ENCODE results near the gene PSMD14.
"Not testable (repeated sequence)": the region's sequence is repeated elsewhere in the genome, so short reads cannot be mapped to it uniquely, and the experiment has no call there.

Gene PSMD14

DNA sequence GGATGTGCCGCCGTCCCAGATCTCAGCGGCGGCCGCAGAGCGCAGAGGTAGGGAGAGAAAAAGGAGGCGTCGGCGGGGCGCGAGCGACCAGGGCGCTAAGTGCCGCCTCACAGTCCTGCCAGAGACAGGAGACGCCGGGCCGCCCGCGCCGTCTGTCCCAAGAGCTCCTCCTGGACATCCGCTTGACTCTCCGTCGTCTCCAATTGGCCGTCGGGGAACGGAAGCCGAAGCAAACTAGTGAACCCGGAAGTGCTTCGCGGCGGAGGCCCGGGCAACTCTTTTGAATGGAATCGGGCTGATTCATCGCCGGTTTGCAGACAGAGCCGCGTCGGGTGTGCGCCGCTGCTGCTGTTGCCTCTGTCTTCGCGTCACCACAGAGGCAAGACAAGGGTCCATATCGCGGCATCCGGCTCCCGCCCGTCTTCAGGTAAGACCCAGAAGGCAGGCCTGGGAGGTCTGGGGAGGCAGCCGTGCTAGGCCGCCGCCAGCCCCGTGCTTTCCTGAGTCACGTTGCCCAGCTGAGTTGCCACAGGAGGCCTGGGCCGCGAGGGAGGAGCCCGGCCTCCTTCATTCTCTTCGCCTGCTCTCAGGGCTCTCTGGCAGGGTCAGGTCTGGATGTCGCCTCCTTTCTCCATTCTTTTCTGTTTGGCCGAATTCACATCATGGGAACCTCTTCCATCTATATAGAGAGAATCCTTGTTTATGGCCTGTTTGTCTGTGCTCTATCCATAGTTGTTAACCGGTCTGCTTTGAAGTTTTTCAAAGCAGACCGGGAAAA is at the start of gene PSMD14:
Gene PSMD14 (plus strand): TSS at position 248 of the 778 bp plus-strand sequence. CDS start 10,401 bp downstream, outside the sequence.
- peak; percentile 89 for DNase-seq

DNA sequence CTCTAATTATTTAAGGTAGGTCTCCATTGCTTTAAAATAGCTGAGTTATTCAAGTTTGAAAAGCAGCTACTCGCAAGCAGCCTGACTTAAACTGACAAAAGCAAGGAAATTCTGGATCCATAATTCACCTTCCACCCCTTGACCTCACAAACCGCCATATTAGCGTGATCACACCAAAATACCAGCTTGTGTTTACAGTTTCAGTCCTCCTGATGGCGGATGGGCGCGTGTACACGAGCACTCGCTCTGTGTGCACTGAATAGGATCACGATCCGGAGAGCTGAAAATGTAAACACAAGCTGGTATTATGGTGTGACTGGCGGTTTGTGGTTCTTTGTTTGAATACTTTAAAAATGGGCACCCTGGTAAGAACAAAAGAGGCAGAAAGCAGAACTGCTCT is 42.4 kb upstream of the PSMD14 start:
- DNase-seq, result no peak

DNA sequence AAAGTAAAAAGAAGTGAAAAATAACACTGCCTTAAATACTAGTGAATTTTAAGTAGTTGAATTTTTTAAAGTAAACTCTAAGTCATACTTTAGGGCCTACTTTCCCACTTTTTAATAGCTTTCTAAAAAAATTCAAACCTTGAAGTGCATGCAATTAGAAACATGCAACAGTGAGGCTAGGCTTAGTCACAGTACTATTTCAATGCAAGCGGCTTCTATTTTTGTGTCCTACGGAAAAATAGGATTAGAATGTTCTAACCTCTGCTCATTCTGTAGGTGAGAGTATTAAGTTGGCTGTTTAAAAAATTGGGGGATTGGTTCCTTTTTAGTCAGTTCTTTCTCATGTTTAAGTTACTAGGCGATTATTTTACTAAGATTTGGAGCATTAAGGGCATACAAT is 39.1 kb upstream of the PSMD14 start:
- DNase-seq, result no peak

DNA sequence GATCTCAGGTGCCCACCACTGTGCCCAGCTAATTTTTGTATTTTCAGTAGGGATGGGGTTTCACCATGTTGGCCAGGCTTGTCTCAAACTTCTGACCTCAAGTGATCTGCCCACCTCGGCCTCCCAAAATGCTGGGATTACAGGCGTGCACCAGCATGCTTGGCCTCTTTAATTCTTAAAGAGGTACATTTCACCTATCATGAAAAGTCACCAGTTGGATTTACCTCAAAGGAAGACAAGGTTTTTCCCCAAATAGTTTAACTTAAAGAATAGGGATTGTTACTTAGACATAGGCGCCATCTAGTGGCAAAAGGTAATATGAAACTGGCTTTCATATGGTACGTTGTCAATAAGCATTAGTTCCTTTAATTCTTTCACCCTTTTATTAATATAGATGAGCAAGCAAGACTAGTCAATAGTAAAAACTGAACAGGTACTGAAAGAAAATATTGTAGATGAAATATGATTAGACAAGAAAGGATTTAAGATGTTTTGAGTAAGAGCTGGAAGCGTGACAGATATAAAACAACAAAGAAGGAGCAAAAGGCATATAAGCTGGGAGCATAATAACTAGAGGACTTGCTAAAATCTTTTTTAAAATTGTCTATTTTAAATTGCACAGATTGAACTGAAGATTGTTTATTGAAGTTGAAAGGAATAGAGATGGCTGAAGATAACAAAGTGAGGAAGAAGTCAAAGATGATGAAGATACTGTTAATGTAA is 35.0 kb upstream of the PSMD14 start:
- DNase-seq, result peak; percentile 24

DNA sequence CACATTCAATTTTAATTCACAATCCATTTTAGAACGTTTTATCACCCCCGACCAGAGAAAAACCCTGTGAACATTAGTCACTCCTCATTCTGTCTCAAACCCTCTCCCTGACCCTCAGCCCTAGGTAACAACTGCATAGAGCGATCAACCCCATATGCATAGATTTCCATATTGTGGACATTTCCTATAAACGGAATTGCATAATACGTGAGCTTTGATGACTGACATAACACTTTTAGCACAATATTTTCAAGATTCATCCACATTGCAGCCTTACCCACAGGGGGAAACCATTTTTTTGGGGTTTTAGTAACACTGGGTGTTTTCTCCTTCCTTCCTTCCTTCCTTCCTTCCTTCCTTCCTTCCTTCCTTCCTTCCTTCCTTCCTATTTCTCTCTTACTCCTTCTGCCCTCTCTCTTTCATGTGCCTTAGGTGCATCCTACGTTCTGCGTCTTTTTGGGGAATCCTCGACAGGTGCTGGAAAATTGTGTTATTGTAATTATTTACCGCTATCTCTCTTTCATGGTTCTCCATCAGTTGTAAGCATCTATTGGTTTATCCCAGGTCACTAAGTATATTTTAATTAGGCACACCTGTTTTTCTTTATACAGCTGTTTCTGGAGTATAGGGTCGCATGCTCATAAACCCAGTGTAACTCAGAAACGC is 29.5 kb upstream of the PSMD14 start:
- not testable (repeated sequence) for DNase-seq

DNA sequence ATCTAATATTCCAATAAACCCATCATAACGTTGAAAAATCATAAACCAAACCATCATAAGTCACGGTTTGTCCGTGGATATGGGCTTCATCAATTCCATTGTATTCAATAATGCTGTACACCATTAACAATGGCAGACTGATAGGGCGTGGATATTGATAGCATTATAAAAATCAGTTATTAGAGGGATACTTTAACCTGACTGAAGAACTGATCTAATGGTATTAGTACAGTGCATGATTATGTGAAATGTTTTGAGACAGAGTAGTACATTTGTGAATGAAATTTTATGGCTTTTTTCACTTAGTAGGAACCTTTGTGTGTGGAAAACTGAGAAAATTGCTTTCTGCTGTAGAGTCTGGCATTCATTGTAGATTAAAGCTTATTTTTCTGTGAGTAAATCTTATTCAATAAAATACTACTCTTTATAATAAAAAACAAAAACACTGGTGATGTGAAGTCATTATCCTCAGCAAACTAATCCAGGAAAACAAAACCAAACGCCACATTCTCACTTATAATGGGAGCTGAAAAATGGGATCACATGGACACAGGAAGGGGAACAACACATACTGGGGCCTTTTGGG is 28.9 kb upstream of the PSMD14 start:
- not testable (repeated sequence) for DNase-seq

DNA sequence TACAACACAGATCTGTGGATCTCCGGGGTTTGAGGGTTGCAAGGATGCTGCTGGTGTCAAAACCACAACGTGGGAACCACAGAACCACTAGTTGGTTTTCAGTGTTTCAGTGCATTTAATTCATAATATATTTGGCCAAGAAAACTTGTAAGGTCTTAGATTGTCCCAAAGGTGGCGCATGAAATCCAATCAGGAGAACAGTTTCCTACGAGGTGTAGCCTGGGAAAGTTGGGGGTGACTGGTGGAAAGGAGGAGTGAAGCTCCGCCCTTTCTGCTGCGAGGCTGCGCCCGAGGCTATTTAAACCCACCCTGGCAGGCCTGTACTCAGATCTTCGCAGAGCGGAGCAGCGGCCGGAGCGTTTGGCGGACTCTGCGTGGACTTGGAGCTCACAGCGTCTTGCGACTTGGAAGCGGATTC is 27.3 kb upstream of the PSMD14 start:
- DNase-seq, result not testable (repeated sequence)

DNA sequence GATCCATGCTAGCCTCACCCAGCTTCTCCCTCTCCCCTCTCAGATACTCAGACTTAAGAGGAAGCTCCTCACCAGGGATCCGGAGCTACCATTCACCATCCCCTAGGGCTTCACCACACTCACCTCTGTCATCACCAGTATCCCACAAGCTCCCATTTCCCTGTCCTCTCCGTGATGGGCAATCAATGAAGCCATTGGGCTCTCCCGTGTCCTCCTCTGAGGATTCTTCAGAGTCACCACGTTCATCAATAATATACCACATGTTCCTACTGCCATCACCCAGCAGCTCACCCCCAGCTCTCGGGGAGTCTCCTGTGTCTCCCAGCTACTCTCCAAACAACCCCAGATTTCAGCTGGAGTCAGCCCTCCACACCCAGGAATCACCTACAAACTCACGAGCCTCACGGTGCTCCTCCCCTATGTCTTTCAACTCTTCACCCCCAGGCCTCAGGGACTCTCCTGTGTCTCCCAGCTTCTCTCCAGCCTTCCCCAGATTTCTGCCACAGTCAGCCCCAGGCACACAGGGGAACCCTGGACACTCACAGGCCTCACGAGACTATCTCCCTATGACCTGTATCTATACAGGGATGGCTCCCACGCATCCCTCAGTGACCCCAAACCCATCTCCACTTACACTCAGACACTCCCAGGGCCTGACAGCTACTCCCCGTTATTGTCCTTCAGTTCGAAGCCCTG is 26.5 kb upstream of the PSMD14 start:
- not testable (repeated sequence) for DNase-seq

DNA sequence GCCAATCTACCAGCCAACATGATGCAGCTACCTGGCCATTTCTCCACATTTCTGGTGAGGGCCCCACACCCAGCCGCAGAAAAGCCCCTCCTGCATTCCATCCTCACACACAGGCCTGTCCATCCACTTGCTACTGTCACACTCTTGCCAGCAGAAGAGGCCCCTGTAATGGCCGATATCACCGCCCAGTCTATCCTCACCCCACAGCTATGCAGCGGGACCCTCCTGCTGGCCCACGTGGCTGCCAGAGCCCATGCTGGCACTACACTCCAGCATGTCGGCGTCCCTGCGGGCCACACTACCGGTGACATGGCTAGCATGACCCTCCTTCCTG is 25.9 kb upstream of the PSMD14 start:
- not testable (repeated sequence) for DNase-seq

DNA sequence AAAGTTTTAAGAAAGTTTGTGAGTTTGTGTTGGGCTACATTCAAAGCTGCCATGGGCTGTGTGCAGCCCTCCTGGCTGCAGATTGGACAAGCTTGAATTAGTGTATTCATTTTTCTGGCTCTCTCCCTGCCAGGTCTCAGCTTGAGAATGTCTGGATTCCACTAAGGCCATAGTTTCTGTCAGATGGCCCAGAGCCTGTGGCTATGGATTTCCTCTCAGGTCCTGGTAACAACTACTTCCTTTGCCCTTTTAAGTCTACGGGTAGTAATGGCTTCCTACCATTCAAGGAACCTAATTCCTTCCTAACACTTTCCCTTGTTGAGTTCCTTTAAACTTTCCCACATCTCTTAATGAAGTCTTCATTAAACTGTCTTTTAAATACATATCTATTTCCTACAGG is 24.3 kb upstream of the PSMD14 start:
- no peak for DNase-seq

DNA sequence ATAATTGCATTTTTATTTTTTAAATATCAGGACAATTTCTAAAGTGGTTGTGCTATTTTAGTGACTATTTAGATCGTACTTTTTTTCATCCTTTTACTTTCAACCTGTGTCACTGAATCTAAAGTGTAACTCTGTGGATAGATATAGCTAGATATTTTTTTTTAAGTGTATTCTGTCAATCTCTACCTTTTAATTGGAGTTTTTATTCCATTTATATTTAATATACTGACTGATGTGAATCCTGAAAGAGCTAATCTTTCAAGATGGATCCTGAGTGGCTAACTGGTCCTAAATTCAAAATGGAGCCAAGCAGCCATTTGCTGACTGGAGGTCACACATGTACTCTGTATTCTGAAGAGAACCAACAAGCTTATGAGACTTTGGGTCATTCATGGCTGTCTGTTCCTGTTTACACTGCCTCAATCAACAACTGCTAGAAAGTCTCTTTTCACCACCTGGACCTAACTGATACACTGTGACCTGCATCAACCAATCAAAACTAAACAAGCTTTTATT is 4.6 kb upstream of the PSMD14 start:
- DNase-seq, result no peak

DNA sequence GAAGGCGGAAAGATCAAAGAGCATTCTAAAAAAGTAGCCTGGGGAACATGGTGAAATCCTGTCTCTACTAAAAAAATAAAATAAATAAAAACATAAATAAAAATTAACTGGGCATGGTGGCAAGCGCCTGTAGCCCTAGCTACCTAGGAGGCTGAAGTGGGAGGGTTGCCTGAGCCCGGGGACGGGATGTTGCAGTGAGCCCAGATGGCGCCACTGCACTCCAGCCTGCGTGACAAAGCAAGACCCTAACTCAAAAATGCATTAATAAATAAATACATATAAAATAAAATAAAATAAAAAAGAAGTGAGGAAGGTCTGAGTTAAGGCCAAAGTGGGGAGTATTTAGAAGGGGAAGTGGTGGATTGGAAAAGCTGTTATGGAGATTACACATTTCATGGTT is 1.3 kb upstream of the PSMD14 start:
- no peak for DNase-seq

DNA sequence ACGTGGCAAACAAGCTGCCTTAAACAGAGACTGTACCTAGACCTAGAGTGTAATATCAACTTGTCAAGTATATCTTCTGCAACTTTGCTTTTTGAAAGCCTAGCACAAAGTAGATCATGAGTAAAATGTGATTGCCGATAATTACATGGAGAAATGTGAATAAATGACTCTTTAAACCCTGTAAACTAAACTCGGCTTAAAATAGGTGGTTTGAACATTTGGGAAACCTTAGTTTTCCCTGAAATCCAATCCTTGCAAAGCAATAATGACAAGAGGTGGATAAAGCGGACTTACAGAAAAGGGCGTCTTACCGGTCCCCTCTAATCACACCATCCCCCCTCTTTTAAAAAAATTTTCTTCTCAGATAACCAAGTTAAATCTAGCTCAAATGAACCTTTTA is 549 bp upstream of the PSMD14 start:
- no peak for DNase-seq

DNA sequence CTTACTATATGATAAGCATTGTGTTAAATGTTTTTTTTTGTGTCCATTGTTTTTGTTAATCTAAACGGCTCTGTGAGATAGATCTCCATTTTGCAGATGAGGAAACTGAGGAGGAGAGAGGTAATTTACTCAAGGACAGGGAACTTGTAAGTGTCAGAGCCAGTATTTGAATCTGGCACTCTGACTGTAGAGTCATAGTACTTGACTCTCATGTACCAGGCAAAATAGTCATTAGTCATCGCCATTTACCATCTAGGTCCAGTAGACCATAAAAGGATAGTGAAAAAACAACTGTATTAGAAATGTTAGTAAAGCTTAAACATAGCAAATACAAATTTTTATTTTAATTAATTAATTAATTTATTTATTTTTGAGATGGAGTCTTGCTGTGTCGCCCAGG is 4.8 kb downstream of the PSMD14 start:
- peak; percentile 5 for DNase-seq

DNA sequence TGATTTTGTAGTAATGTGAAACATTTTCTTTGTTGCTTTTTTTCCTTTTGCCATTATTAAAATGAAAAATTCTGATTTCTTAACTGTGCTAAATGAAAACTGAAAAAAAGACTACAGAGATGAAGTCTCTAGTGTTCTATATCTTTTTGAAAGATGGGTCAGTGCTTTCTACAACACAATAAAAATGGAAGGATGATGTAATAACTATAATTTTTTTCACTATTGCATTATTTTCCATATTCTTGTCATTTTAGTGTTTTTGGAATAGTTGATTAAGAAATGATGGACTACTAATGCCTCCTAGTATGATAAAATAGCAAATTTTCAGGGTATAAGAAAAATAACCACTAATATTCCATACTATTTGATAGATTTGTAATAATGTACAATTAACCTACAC is 7.2 kb downstream of the PSMD14 start:
- no peak for DNase-seq

DNA sequence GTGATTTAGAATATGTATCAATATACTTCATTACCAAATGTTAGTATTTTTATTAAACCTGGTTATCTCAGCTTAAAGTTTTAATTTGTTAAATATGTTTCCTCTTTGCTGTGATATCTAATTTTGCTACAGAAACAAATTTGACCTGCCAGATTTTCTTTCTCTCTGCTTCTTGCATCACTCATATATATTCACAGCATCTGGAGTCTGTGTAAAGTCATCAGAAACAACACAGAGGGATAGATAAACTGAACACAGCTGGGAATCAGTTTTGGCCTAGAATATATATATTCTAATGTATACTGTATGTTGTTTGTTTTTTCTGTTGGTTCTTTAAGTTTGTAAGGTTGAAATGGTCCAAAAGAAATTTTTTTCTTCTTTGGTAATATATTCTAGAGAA is 8.5 kb downstream of the PSMD14 start:
- DNase-seq, result no peak

DNA sequence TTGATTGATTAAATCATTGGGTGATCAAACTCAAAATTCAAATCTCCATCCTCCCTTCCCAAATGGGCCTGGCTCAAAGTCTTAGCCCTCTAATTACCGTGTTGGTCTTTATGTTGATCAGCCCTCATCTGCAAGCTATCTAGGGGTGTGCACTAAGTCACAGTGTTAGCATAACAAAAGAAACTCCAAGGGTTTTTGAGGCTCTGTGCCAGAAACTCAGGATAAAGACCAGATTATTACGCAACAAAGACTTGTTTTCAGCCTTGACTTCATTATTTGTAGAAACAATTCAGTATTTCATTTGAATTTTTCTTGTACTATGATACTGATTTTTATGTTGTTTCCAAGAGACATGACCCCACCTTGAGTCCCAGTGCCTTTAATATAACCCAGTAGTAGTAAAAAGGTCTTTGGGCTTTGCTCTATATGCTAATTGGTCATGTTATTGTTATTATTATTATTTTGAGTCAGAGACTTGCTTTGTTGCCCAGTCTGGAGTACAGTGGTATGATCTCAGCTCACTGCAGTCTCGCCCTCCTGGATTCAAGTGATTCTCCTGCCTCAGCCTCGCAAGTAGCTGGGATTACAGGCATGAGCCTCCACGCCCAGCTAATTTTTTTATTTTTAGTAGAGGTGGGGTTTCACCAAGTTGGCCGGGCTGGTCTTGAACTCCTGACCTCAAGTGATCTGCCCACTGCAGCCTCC is 13.9 kb downstream of the PSMD14 start:
- no peak for DNase-seq

DNA sequence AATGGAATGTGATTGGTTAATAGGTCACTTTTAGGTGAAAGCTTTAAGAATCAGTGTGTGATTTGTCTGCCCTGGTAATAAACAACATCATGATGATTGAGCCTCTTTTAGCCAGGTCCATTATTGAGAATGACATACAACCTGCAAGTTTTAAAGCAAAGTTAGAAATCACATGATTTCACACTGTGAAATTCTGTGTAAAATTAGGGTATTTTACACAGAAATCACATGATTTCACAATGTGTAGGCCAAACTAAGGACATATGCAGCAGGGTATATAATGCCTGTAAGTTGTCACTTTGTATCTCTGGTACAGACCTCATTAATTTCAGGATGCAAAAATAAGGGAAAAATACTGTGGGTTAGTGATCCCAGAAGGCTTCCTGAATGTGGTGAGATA is 16.7 kb downstream of the PSMD14 start:
- no peak for DNase-seq

DNA sequence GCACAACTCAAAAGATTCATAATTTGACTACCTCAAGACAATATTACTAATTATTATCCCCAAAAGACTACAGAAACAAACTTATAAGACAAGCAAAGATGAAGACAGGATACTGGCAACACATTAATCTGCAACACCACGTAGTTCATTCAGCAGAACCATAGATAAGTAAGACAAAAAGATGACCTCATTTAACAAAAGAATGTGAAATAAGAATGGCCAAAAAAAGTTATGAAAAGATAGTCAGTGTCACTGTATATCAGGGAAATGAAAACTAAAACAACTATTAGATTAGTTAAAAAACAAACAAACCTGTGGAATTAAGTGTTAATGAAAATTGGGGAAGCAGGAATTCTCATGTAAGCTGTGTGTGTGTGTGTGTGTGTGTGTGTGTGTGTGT is 19.4 kb downstream of the PSMD14 start:
- DNase-seq, result no peak

DNA sequence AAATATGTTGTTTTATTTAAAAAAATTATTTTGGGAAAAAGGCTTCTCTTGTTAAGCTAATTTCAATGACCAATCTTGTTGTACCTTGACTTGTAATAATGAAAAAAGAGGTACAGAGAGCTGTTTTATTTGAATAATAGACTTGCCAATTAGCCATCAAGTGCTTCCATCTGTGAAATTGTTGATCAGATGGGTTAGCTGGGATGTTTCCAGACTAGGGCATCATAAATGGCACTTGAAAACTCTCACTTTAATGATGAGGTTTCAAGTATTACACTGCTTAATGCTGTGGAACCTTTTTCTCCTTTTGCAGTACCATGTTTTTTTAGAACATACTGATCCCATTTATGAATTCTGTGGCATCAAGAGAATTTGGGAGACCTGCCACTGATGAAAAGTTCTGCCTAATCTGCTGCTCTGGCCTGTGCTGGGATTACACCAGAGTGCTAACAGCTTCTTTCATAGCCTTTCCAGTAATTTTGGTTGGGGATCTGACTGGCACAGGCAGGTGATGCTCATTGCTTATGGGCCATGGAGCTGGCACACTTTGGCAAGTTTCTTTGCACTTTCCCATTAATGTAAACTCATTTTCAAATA is 24.2 kb downstream of the PSMD14 start:
- DNase-seq, result peak; percentile 64

DNA sequence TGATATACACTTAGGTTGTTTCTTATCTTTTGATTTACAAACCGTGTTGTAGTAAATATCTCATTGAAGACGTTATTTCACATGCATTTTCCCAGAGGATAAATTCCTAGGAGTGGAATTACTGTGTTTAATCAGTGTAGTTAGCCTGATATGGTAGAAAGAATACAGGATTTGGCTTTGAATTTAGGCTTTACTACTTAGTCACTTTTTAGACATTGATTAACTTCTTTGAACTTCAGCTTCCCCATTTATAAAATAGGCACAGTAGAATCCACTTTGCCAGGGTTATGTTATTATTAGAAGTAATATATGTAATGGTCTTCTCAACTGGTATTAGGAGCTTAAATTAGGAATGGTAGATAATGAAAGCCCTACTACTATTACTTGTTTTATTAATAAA is 27.4 kb downstream of the PSMD14 start:
- no peak for DNase-seq

DNA sequence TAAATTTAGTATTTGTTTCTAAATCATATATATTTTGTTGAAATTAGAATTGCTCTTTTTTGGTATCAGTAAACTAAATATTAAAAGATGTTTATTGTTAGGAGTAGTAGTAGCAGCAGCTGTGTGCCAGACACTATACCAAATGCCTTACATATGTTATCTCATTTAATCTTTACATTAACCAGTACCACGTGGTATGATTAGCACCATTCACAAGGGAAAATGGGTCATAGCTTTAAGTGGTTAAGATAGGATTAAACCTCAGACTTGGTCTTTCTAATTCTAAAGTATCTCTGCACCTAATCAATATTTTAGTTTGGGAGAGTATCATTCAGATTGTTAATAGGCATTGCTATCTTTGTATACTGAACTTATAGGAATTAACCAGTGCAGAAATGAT is 29.0 kb downstream of the PSMD14 start:
- DNase-seq, result no peak

Data from NCI-H446 treated with DMSO at 0.1 percent for 48 hours (cell line).